SK-N-MC (cell line): Measurements from ENCODE around the gene ADAMTS6.

Source experiments
- EZH2 ChIP-seq: fragments of 200-600 bp; sonication (generic); IDR thresholded peaks from one replicate; pipeline ENCODE4 v1.6.1; 2017; ENCODE audit warnings: antibody characterized with exemption
- FOXP2 ChIP-seq: optimal IDR thresholded peaks from 2 replicates; pipeline ENCODE3; 2011; ENCODE audit warnings: mild to moderate bottlenecking, moderate library complexity; ENCODE audit not compliant: insufficient read depth; ENCODE audit errors: extremely low read length, control extremely low read depth
- POLR2AphosphoS5 ChIP-seq: IDR thresholded peaks from 2 replicates; pipeline ENCODE4 v1.6.1; 2012; ENCODE audit warnings: mild to moderate bottlenecking, low read depth, low read length, borderline replicate concordance

DNA sequence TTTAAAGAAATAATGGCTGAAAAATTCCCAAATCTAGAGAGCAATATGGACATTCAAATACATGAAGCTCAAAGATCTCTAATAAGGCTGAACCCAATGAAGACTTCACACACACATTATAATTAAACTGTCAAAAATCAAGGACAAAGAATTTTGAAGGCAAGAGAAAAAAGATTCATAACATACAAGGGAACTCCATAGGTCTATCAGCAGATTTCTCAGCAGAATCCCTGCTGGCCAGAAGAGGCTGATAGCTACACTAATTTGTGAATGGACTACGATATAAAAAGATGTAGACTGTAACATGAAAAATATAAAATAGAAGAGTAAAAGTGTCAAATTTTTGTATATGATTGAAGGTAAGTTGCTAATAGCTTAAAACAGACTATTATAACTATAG lies 251.9 kb downstream of the ADAMTS6 start:
- TF ChIP-seq POLR2AphosphoS5 (no peak), EZH2 (no peak), FOXP2 (no peak)
